Astrocyte (in vitro differentiated cells and primary cell): Measurements from ENCODE around the gene FLACC1. TPM values are rescaled to one million over a fixed set of nuclear protein-coding genes. Genes with fewer than 3 reads are reported as not detected.
"Not testable (repeated sequence)": the region's sequence is repeated elsewhere in the genome, so short reads cannot be mapped to it uniquely, and the experiment has no call there.

Experiments used
- DNase-seq: peaks from one replicate; pipeline ENCODE4 v3.0.0-alpha.2; 2010; ENCODE audit warnings: low read depth
- FAIRE-seq: peaks from 2 replicates; lab custom pipeline; 2011; peaks lifted over from hg19 to GRCh38; lab: Jason Lieb, UNC
- H2AFZ ChIP-seq: 2 replicates; pipeline ENCODE4 v1.6.0; 2012; ENCODE audit warnings: low read depth, low read length, inconsistent platforms
- H3K27ac ChIP-seq: 2 replicates; pipeline ENCODE4 v1.5.1; 2011; ENCODE audit warnings: low read depth, low read length, inconsistent platforms
- H3K27me3 ChIP-seq: 2 replicates; pipeline ENCODE4 v1.6.0; 2011; ENCODE audit warnings: low read length, inconsistent platforms; ENCODE audit not compliant: insufficient read depth
- H3K36me3 ChIP-seq: 2 replicates; pipeline ENCODE4 v1.5.1; 2011; ENCODE audit warnings: low read length, inconsistent platforms; ENCODE audit not compliant: insufficient read depth
- H3K4me1 ChIP-seq: 2 replicates; pipeline ENCODE4 v1.5.1; 2011; ENCODE audit warnings: low read length, inconsistent platforms; ENCODE audit not compliant: insufficient read depth
- H3K4me2 ChIP-seq: 2 replicates; pipeline ENCODE4 v1.6.0; 2012; ENCODE audit warnings: low read length, inconsistent platforms
- H3K4me3 ChIP-seq: 2 replicates; pipeline ENCODE4 v1.5.1; 2011; ENCODE audit warnings: low read depth, mild to moderate bottlenecking, low read length, inconsistent platforms; ENCODE audit not compliant: insufficient read depth
- H3K79me2 ChIP-seq: 2 replicates; pipeline ENCODE4 v1.6.0; 2012; ENCODE audit warnings: mild to moderate bottlenecking, low read length, inconsistent platforms; ENCODE audit not compliant: insufficient read depth
- H3K9ac ChIP-seq: 2 replicates; pipeline ENCODE4 v1.6.0; 2012; ENCODE audit warnings: mild to moderate bottlenecking, low read length, inconsistent platforms
- H3K9me3 ChIP-seq: 2 replicates; pipeline ENCODE4 v1.5.1; 2012; ENCODE audit warnings: low read depth, mild to moderate bottlenecking, low read length, inconsistent platforms; ENCODE audit not compliant: insufficient read depth
- H4K20me1 ChIP-seq: 2 replicates; pipeline ENCODE4 v1.6.0; 2012; ENCODE audit warnings: low read length, inconsistent platforms; ENCODE audit not compliant: insufficient read depth
- H3K27ac Mint-ChIP-seq: one replicate; pipeline ENCODE4 v1.8.0; 2021; ENCODE audit warnings: mild to moderate bottlenecking, mixed read lengths; ENCODE audit not compliant: unreplicated experiment
- H3K27me3 Mint-ChIP-seq: one replicate; pipeline ENCODE4 v1.8.0; 2021; ENCODE audit warnings: low read depth, mixed read lengths; ENCODE audit not compliant: unreplicated experiment
- H3K36me3 Mint-ChIP-seq: one replicate; pipeline ENCODE4 v1.8.0; 2021; ENCODE audit warnings: low read depth, mixed read lengths; ENCODE audit not compliant: unreplicated experiment
- H3K4me1 Mint-ChIP-seq: one replicate; pipeline ENCODE4 v1.8.0; 2021; ENCODE audit warnings: low read depth, mixed read lengths; ENCODE audit not compliant: unreplicated experiment
- H3K4me3 Mint-ChIP-seq: one replicate; pipeline ENCODE4 v1.8.0; 2021; ENCODE audit warnings: mild to moderate bottlenecking, moderate library complexity, mixed read lengths; ENCODE audit not compliant: unreplicated experiment
- H3K9me3 Mint-ChIP-seq: one replicate; pipeline ENCODE4 v1.8.0; 2021; ENCODE audit warnings: mild to moderate bottlenecking, mixed read lengths; ENCODE audit not compliant: unreplicated experiment
- CTCF ChIP-seq: IDR thresholded peaks from 2 replicates; pipeline ENCODE4 v1.5.1; 2011; ENCODE audit warnings: low read depth, mild to moderate bottlenecking, inconsistent platforms, low read length, moderate library complexity; ENCODE audit not compliant: insufficient read depth
- EZH2 ChIP-seq: IDR thresholded peaks from 2 replicates; pipeline ENCODE4 v1.6.1; 2012; ENCODE audit warnings: mild to moderate bottlenecking, low read length, inconsistent platforms; ENCODE audit not compliant: insufficient read depth
- total RNA-seq: library from RNA; stranded (reverse); gene quantifications from 2 replicates; pipeline ENCODE4 v1.2.1, GENCODE V29; 2021

Gene FLACC1
- total RNA-seq, 1 donor from 2014 or later: 2.2 TPM

- DNase-seq (no peak), FAIRE-seq (no peak)
- H3K4me1 Mint-ChIP-seq: no peaks in the 10 kb centered on the region
- TF ChIP-seq CTCF: no peak
- no peak for TF ChIP-seq EZH2
- Histone ChIP-seq H3K36me3 (no peaks in the 10 kb centered on the region), H3K4me3 (no peak overlapping the region), H2AFZ (no peak overlapping the region), H3K9ac (no peak overlapping the region), H3K27me3 (no peaks in the 10 kb centered on the region), H3K4me1 (no peaks in the 10 kb centered on the region), H3K9me3 (no peaks in the 10 kb centered on the region), H3K79me2 (no peaks in the 10 kb centered on the region), H4K20me1 (no peaks in the 10 kb centered on the region), H3K4me2 (no peak overlapping the region), H3K27ac (no peak overlapping the region)
- H3K36me3 Mint-ChIP-seq: no peaks in the 10 kb centered on the region
- no peaks in the 10 kb centered on the region for H3K9me3 Mint-ChIP-seq
- H3K27me3 Mint-ChIP-seq: no peaks in the 10 kb centered on the region
- no peak overlapping the region for H3K27ac Mint-ChIP-seq
- no peak overlapping the region for H3K4me3 Mint-ChIP-seq
These were observed 114.4 kb downstream of the FLACC1 start for GRCh38 chr2:201242571-201243277.

GRCh38 chr2:201239167-201239935, 117.8 kb downstream of the FLACC1 start:
- not testable (repeated sequence) for H3K79me2 ChIP-seq, H3K27ac ChIP-seq, H3K4me3 Mint-ChIP-seq, H3K36me3 Mint-ChIP-seq, H3K9ac ChIP-seq, H3K4me1 ChIP-seq, H3K27me3 Mint-ChIP-seq, H3K9me3 Mint-ChIP-seq, H3K4me1 Mint-ChIP-seq, H3K9me3 ChIP-seq, DNase-seq, H3K4me3 ChIP-seq, H3K36me3 ChIP-seq, H3K27me3 ChIP-seq, H3K27ac Mint-ChIP-seq, H3K4me2 ChIP-seq, H4K20me1 ChIP-seq, H2AFZ ChIP-seq, FAIRE-seq

Other genes with a start within 250 kb of the FLACC1 start
- 34.9 and 47.5 TPM in 2 replicates for gene CFLAR, start 241.2 kb downstream of the FLACC1 start, total RNA-seq
- gene CASP10, start 174.2 kb downstream of the FLACC1 start, total RNA-seq: 0.43 and 1.2 TPM in 2 replicates
- gene CASP8, start 96.8 kb downstream of the FLACC1 start, total RNA-seq: 14.4 and 16.4 TPM in 2 replicates
- 38.8 and 39.1 TPM in 2 replicates for gene TRAK2, start 94.1 kb upstream of the FLACC1 start, total RNA-seq
- 39.9 and 40.5 TPM in 2 replicates for gene STRADB, start 94.4 kb upstream of the FLACC1 start, total RNA-seq